HG03045 (cell line): ENCODE data around the gene SPPL2C.

Source experiments
- ATAC-seq: cut with Tn5 transposase; IDR thresholded peaks from one replicate; pipeline ENCODE4 v1.9.1; 2021; ENCODE audit warnings: mild to moderate bottlenecking, moderate library complexity; ENCODE audit not compliant: unreplicated experiment

SPPL2C gene

GRCh38 chr17:45874151-45874550 lies 29.5 kb downstream of the SPPL2C start:
- ATAC-seq: no peak

- ATAC-seq: no peak
Measured at GRCh38 chr17:45876539-45876938, 31.9 kb downstream of the SPPL2C start.

- no peak for ATAC-seq
Measured at GRCh38 chr17:45877467-45877866, 32.8 kb downstream of the SPPL2C start.

DNA sequence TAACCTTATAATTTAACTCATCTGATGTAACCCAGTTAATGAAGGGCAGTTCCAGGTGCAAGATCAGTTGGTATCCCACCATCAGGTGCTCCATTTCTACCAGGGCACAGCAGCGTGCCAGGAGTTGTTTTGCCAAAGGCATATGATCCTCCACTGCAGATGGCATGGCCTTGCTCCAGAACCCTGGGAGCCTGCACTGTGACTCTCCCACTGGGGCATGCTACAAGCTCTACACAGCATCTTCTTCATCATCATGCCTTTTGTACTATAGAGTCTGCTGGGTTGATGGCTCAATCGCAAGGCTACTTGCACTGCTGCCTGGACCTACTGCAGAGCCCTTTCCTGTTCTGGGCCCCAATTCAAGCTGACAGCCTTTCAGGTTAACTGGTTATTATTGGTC lies 38.4 kb downstream of the SPPL2C start:
- no peak for ATAC-seq

DNA sequence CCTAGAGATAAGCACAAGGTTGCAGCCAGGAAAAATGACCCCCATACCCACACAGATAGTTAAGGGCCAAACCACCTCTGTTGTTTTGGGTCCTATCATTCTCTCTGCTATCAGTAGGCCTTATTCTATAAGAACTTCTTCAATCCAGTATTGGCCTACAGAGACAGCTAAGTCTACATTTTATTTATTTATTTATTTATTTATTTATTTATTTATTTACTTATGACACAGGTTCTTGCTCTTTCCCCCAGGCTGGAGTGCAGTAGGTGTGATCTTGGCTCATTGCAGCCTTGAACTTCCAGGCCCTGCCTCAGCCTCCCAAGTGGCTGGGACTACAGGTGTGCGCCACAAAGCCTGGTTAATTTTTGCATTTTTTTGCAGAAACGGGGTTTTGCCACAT lies 42.2 kb downstream of the SPPL2C start:
- no peak for ATAC-seq

DNA sequence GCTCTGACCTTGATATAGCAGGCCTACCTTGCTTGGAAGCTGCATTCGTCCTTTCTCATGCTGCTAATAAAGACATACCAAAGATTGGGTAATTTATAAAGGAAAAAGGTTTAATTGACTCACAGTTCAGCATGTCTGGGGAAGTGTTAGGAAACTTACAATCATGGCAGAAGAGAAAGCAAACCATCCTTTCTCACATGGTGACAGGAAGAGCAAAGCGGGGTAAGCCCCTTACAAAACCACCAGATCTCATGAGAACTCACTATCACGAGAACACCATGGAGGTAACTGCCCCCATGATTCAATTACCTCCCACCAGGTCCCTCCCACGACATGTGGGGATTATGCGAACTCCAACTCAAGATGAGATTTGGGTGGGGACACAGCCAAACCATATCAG lies 43.7 kb downstream of the SPPL2C start:
- no peak for ATAC-seq

GRCh38 chr17:45889579-45889978 lies 44.9 kb downstream of the SPPL2C start:
- ATAC-seq: no peak

DNA sequence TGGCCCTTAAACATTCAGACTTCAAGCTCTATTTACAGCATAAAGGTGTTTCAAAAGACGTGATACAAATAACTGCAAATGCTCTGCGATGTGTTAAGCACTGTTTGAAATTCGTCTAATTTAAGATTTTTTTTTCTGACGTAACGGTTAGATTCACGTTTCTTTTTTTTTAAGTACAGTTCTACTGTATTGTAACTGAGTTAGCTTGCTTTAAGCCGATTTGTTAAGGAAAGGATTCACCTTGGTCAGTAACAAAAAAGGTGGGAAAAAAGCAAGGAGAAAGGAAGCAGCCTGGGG lies 49.0 kb downstream of the SPPL2C start:
- no peak for ATAC-seq

DNA sequence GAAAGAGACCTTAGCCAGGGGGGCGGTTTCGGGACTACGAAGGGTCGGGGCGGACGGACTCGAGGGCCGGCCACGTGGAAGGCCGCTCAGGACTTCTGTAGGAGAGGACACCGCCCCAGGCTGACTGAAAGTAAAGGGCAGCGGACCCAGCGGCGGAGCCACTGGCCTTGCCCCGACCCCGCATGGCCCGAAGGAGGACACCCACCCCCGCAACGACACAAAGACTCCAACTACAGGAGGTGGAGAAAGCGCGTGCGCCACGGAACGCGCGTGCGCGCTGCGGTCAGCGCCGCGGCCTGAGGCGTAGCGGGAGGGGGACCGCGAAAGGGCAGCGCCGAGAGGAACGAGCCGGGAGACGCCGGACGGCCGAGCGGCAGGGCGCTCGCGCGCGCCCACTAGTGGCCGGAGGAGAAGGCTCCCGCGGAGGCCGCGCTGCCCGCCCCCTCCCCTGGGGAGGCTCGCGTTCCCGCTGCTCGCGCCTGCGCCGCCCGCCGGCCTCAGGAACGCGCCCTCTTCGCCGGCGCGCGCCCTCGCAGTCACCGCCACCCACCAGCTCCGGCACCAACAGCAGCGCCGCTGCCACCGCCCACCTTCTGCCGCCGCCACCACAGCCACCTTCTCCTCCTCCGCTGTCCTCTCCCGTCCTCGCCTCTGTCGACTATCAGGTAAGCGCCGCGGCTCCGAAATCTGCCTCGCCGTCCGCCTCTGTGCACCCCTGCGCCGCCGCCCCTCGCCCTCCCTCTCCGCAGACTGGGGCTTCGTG lies 49.5 kb downstream of the SPPL2C start, which contains the start of gene MAPT:
Gene MAPT (plus strand): TSS at position 533 of the 763 bp plus-strand sequence. CDS start 67,784 bp downstream, outside the sequence.
- peak; percentile 58 for ATAC-seq

GRCh38 chr17:45895304-45895968 lies 50.8 kb downstream of the SPPL2C start:
- ATAC-seq: no peak

DNA sequence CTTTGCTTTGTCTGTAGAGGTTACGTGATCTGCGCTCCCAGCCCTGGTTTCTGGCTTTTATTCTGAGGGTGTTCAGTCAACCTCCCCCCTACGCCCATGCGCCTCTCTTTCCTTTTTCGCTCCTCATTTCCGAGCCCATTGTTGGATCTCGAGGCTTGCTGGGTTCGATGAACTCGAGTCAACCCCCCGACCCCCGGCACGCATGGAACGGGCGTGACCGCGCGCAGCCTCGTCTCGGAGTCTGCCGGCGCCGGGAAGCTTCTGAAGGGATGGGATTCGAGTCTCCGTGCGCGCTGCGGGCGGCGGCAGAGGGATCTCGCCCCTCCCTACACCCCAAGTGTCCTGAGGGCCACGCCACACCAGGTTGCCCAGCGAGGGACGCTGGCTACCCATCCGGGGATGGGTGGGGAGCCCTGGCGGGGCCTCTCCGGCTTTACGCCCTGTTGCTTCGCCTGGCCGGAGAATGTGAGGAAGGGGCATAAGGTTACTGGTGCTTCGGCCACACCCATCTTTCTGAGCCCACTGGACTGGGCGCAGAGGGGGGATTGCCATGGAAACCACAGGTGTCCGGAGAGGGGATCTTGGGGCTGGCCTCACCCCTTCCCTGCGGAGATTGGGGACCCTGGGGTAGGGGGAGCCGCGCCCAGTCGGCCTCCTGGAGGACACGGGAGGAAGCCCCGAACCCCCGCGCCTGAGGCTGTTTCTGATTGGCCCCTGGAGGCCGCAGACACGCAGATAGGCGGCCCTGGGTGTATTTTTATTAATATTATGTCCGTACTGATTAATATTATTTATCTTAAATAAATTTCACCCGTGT lies 51.5 kb downstream of the SPPL2C start:
- ATAC-seq: no peak
